ENCODE results near the gene SNORC.

The SNORC gene

DNA sequence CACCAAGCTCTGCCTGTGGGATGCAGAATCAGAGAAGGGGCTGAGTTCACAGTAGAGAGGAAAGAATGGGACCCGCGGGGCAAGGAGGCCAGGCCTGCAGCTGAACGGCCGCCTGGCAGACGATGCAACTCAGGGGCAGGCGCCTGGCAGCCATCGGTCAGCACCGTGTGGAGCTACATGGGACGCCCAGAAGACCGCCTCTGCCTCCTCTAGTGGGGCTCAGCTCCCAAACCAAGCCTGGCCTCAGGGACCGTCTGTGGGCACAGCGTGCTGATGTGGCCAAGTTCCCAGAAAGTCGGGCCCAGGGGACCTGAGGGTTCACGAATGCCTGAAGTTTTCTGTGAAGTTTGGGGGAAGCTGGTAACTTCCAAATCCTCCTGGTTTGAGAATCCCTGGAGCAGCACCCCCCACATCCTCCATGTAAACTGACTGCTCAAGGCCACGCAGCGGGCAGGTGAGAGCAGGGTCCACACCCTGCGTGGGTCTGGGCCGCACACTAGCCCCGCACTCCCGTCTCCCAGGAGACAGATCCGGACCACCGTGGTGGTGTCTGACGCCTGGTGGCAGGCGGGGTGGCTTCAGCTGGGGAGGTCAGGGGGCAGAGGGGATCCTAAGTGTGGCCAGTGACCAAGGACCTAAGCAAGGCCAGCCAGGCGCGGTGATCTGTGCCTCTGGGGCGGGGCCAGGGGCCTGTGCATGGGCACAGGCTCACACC, 14.6 kb downstream of the SNORC start:
- no peak for DNase-seq (ENCODE audit: low read depth)
- H3K4me3 ChIP-seq (ENCODE audit: low read depth, low read length): no peak overlapping the region
- in situ Hi-C loops (cut with HindIII; ENCODE audit: low sequenced_read_pairs): no loop called here
- TF ChIP-seq, protein P1, sequence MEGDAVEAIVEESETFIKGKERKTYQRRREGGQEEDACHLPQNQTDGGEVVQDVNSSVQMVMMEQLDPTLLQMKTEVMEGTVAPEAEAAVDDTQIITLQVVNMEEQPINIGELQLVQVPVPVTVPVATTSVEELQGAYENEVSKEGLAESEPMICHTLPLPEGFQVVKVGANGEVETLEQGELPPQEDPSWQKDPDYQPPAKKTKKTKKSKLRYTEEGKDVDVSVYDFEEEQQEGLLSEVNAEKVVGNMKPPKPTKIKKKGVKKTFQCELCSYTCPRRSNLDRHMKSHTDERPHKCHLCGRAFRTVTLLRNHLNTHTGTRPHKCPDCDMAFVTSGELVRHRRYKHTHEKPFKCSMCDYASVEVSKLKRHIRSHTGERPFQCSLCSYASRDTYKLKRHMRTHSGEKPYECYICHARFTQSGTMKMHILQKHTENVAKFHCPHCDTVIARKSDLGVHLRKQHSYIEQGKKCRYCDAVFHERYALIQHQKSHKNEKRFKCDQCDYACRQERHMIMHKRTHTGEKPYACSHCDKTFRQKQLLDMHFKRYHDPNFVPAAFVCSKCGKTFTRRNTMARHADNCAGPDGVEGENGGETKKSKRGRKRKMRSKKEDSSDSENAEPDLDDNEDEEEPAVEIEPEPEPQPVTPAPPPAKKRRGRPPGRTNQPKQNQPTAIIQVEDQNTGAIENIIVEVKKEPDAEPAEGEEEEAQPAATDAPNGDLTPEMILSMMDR (IDR thresholded peaks at IDR 0.05; ENCODE audit: low read depth, low read length, missing control alignments): no peak

DNA sequence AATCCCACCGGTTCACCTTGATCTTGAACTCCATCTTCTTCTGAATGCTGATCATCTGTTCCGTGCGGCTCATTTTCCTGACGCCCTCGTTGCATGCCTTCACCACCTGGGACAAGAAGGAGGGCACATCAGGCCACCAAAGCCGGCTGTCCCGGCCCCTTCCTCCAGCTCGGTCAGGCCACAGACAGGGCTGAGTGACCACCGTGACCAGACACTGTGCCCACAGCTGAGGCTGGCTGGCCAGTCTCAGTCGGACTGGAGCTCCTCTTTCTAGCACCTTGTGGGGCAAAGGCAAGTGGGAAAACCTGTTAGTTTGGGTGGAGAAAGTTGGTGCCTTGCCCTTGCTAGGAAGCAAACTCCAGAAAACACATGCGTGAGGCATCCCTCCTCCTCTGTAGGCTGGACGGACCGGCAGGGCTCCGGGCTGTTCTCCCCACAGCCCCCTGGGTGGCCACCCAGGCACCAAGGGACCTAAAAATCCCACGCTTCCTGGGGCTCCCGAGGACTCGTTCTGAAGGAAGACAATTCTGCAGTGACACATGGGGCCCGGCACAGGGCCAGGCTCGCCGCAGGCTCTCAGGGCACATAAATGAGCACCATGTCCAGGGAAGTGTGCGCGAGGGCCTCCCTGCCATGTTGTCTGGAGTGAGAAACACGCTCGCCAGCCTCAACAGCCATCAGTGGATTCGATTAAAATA, 15.3 kb downstream of the SNORC start:
- TF ChIP-seq, protein P1 (IDR thresholded peaks at IDR 0.05; ENCODE audit: low read depth, low read length, missing control alignments): no peak
- DNase-seq (ENCODE audit: low read depth): no peak
- in situ Hi-C loops (cut with HindIII; ENCODE audit: low sequenced_read_pairs): no loop called here
- H3K4me3 ChIP-seq (ENCODE audit: low read depth, low read length): no peak overlapping the region

DNA sequence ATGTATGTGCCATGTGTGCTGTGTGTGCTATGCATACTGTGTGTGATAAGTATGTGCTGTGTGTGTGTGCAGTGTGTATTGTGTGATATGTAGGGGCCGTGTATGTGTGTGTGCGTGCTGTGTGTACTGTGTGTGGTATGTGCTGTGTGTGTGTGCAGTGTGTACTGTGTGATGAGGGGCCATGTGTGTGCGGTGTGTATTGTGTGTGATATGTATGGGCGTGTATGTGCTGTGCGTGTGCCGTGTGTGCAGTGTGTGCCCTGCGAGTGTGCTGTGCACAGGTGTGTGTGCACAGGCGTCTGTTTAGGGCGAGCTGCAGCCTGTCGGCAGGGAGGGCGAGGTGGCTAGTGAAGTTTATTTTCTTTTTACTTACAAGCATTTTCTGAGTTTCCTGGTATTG, 16.1 kb downstream of the SNORC start:
- TF ChIP-seq, protein P1 (IDR thresholded peaks at IDR 0.05; ENCODE audit: low read depth, low read length, missing control alignments): no peak
- no peak overlapping the region for H3K4me3 ChIP-seq (ENCODE audit: low read depth, low read length)
- no peak for DNase-seq (ENCODE audit: low read depth)
- in situ Hi-C loops (cut with HindIII; ENCODE audit: low sequenced_read_pairs): no loop called here

DNA sequence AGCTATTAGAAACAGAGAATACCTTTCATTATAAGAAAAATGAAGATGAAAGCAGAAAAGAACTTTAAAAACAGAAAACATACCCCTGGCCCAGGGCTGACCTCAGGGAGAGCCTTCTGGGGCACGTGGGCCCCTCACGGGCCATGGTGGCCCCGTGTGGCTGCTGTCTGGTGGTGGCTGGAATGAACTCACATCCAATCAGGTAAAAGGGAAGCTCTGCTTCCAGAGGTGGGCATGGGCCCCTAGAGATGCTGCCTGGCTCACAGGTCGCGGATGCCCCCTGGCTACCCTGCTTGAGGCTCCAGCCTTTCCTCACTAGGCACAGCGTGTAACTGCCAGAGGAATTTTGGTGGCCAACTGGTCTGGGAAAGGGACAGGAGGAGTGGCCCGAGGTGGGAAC, 16.6 kb downstream of the SNORC start:
- H3K4me3 ChIP-seq (ENCODE audit: low read depth, low read length): no peak overlapping the region
- DNase-seq (ENCODE audit: low read depth): no peak
- in situ Hi-C loops (cut with HindIII; ENCODE audit: low sequenced_read_pairs): no loop called here
- TF ChIP-seq, protein P1 (IDR thresholded peaks at IDR 0.05; ENCODE audit: low read depth, low read length, missing control alignments): no peak

DNA sequence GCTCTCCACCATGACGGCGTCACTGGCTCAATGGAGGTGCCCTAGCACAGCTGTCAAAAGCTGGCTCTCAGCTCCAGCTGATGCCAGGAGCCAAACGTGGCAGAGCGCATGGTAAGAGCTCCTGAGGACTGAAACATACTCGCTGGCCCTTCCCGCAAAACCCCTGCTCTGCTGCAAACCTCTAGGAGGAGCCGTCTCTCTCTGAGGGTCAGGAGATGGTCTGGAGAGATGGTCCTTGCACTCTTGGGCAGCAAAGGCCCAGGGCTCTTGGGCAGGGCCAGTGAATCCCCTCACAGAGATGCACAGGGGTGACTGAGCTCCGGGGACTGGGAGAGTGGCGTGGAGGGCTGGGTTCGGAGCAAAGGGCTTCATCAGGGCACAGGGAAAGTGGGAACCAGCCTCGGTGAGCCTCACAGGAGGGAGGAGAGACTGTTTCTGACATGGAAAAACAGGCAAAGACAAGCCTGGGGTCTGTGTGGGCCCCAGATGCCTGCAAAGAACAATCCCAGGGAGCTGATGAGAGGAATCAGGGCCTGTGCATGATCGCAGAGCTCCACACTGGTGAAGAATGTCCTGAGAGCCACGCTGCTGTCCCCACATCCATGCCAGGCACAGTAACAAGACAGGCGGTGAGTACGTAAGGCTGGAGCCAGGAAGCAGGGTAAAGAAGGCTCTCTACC, 17.2 kb downstream of the SNORC start:
- in situ Hi-C loops (cut with HindIII; ENCODE audit: low sequenced_read_pairs): no loop called here
- no peak for DNase-seq (ENCODE audit: low read depth)
- H3K4me3 ChIP-seq (ENCODE audit: low read depth, low read length): no peak overlapping the region
- TF ChIP-seq, protein P1 (IDR thresholded peaks at IDR 0.05; ENCODE audit: low read depth, low read length, missing control alignments): no peak

DNA sequence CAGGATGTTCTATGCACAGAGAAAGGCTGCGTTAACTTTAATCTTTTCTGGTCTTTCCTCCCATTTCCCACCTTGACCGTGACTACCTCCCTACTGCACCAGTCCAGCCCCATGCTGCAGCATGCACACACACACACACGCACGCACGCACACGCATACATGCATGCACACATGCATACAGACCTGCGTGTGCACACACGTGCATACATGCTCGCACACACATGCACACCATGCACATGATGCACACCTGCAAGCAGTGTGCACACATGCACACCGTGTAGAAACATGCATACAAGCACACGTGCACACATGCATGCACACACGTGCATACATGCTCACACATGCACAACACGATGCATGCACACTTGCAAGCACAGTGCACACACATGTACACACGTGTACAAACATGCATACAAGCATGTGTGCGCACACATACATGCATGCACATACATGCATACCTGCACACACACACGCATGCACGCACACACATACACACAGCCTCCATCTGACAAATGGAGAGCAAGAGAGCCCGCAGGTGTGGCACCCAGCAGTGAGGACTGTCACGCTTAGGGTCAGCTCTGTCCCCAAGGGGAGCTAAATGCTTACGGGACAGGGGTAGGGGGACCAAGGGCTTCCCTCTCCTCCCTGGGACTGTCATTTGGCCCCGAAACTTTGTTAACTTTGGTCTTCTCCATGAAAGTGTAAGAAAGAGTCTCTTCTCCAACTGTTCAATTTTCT, 18.2 kb downstream of the SNORC start:
- in situ Hi-C loops (cut with HindIII; ENCODE audit: low sequenced_read_pairs): no loop called here
- H3K4me3 ChIP-seq (ENCODE audit: low read depth, low read length): no peak overlapping the region
- no peak for DNase-seq (ENCODE audit: low read depth)
- TF ChIP-seq, protein P1 (IDR thresholded peaks at IDR 0.05; ENCODE audit: low read depth, low read length, missing control alignments): no peak

All from astrocyte of the cerebellum (primary cell).